Colonic mucosa (tissue), 4 donors: ENCODE measurements around the gene GMPR. TPM values are rescaled to one million over a fixed set of nuclear protein-coding genes. Genes with fewer than 3 reads are reported as not detected.
A peak's percentile ranks its signal among the peaks of the same experiment; 100 is the strongest.

Experiments
- DNase-seq: peaks from one replicate; pipeline ENCODE4 v3.0.0-alpha.2; 2020
- H3K27ac ChIP-seq: fragments of 200-600 bp; one replicate; pipeline ENCODE4 v1.8.0; 2021
- H3K27me3 ChIP-seq: fragments of 200-600 bp; one replicate; pipeline ENCODE4 v1.8.0; 2021
- H3K36me3 ChIP-seq: fragments of 200-600 bp; one replicate; pipeline ENCODE4 v1.8.0; 2021
- H3K4me1 ChIP-seq: fragments of 200-600 bp; one replicate; pipeline ENCODE4 v1.8.0; 2021; ENCODE audit warnings: mild to moderate bottlenecking
- H3K4me3 ChIP-seq: fragments of 200-600 bp; one replicate; pipeline ENCODE4 v1.8.0; 2021
- H3K9ac ChIP-seq, 2 donors: one replicate each; pipeline ENCODE4 v1.7.0; 2013; ENCODE audit warnings: control low read depth in 2 of 2, low read depth in 2 of 2, low read length in 2 of 2
- H3K9me3 ChIP-seq: fragments of 200-600 bp; one replicate; pipeline ENCODE4 v1.8.0; 2021
- CTCF ChIP-seq: fragments of 200-600 bp; IDR thresholded peaks from one replicate; pipeline ENCODE4 v1.8.0; 2022; ENCODE audit warnings: antibody characterized with exemption, mild to moderate bottlenecking
- intact Hi-C: fragments of 100-400 bp; cut with DNase I; formaldehyde crosslinking; loops from one replicate; pipeline ENCODE4 v1.14.1; 2022
- total RNA-seq, 2 donors: library from RNA; stranded (reverse); fragmentation: NEBNext Ultra II Directional in 1 of 2; extraction: Animal tissue kit (Norgen Biotek cat#: 25700) in 1 of 2; gene quantifications; one replicate each; pipeline ENCODE4 v1.2.1, GENCODE V29; 2021
- donor health status: healthy.
- donor health status: DM: no; HTN: no; CAD: no.
- donor health status: DM: no; HTN: no; CAD: no.

The GMPR gene
- total RNA-seq, 2 donors from 2014 or later, result 3.4 to 4.7 TPM

GRCh38 chr6:16322666-16323312, 84.4 kb downstream of the GMPR start:
- DNase-seq, result peak; percentile 53
- Histone ChIP-seq H3K9ac (no peak overlapping the region), H3K27me3 (no peaks in the 10 kb centered on the region), H3K4me3 (no peak overlapping the region), H3K27ac (peak overlapping the region; percentile 7), H3K9me3 (no peaks in the 10 kb centered on the region), H3K36me3 (no peaks in the 10 kb centered on the region), H3K4me1 (peaks cover 4% of the 10 kb centered on the region)
- TF ChIP-seq CTCF, result no peak
- intact Hi-C loops, result loop anchor here (10.0 kb wide), 1 partner anchor 192 kb away; no protein-coding TSS in a partner anchor

DNA sequence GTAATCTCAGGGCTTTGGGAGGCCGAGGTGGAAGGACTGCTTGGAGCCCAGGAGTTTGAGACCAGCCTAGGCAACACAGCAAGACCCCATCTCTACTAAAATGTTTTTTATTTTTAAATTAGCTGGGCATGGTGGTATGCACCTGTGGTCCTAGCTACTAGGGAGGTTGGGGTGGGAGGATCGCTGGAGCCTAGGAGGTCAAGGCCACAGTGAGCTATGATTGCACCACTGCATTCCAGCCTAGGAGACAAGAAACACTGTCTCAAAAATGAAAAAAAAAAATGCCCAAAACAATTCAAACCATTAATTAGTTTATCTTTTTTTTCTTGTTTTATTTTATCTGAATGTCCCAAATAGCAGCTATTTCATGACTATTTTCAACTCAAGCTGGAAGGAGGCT, 85.8 kb downstream of the GMPR start:
- intact Hi-C loops, result loop anchor here (10.0 kb wide), 1 partner anchor 191 kb away; no protein-coding TSS in a partner anchor
- no peak overlapping the region for H3K9ac ChIP-seq

GRCh38 chr6:16324606-16325225, 86.3 kb downstream of the GMPR start:
- intact Hi-C loops, result loop anchor here (10.0 kb wide), 1 partner anchor 190 kb away; no protein-coding TSS in a partner anchor
- no peak overlapping the region for H3K27ac ChIP-seq

More for the DNA sequence above, 85.8 kb downstream of the GMPR start:
- Histone ChIP-seq H3K27me3 (no peaks in the 10 kb centered on the region), H3K4me3 (no peak overlapping the region), H3K9me3 (no peaks in the 10 kb centered on the region), H3K27ac (no peak overlapping the region), H3K4me1 (peaks cover 4% of the 10 kb centered on the region), H3K36me3 (no peaks in the 10 kb centered on the region)
- TF ChIP-seq CTCF, result no peak
- no peak for DNase-seq

DNA sequence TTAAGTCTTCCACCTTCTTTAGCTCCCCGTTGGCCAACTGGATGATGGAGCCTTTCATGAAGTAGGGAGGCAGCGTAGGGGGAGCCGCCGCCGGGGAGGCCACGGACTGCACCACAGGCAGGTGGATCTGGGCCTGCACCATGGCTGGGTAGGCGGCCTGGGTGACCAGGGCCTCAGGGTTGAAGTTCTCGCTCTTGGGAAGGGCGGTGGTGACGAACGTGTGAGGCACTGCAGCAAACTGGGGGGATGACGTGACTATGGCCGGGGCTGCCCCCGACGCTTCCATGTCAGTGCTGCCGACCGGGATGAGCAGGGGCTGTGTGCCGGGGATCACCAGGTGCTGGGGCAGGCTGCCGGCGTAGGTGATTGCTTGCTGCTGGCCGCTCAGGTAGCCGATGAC, 88.1 kb downstream of the GMPR start:
- no peak for DNase-seq
- Histone ChIP-seq H3K9ac (no peak overlapping the region), H3K4me3 (no peak overlapping the region), H3K4me1 (peaks cover under 1% of the 10 kb centered on the region), H3K27me3 (no peaks in the 10 kb centered on the region), H3K27ac (no peak overlapping the region), H3K9me3 (no peaks in the 10 kb centered on the region), H3K36me3 (no peaks in the 10 kb centered on the region)
- intact Hi-C loops, result loop anchor here (10.0 kb wide), 1 partner anchor 188 kb away; no protein-coding TSS in a partner anchor
- TF ChIP-seq CTCF, result no peak

More at GRCh38 chr6:16324606-16325225, 86.3 kb downstream of the GMPR start:
- Histone ChIP-seq H3K9me3 (no peaks in the 10 kb centered on the region), H3K4me1 (peaks cover 4% of the 10 kb centered on the region), H3K27me3 (no peaks in the 10 kb centered on the region), H3K36me3 (no peaks in the 10 kb centered on the region), H3K9ac (no peak overlapping the region), H3K4me3 (no peak overlapping the region)
- no peak for TF ChIP-seq CTCF
- DNase-seq, result no peak

DNA sequence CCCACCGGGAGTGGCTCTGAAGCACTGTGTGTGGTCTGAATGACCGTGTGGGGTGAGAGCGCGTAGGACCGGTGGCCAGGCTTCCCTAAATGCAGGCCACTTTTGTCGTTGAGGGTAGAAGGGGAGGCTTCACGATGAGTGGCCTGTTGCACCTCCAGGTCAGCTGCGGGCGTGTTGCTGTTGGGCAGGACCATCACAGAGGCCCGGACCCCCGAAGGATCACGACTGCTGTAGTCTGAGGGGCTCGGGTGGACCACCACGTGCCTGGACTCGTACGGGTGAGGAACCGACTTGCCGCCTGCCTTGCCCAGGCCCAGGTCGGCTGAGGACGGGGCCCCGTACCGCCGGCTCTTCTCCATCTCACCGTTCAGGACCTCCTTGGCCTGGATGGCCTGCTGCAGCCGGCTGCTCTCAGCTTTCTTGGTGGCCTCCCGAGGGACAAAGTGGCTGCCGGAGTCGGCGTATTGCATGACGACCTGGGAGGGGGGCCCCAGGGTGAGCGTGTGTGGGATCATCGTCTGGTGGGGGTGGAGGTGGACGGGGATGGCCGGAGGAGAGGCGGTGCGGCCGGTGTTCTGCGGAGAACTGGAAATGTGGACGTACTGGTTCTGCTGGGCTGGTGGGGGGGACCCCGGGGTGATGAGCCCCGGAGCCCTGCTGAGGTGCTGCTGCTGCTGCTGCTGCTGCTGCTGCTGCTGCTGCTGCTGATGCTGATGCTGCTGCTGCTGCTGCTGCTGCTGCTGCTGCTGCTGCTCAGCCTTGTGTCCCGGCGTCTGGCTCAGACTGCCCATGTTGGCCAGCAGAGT, 88.8 kb downstream of the GMPR start:
- Histone ChIP-seq H3K4me1 (peaks cover 6% of the 10 kb centered on the region), H3K4me3 (no peak overlapping the region), H3K27me3 (no peaks in the 10 kb centered on the region), H3K36me3 (no peaks in the 10 kb centered on the region), H3K27ac (no peak overlapping the region), H3K9ac (no peak overlapping the region), H3K9me3 (no peaks in the 10 kb centered on the region)
- no peak for TF ChIP-seq CTCF
- no peak for DNase-seq
- intact Hi-C loops, result loop anchor here (10.0 kb wide), 1 partner anchor 188 kb away; no protein-coding TSS in a partner anchor
